Spleen (tissue), 7 donors: ENCODE data around the gene DLX2.

Experiments used
- POLR2A ChIP-seq, 3 donors: fragments of 450-650 bp; IDR thresholded peaks; one replicate each; pipeline ENCODE4 v1.5.1; 2017; ENCODE audit warnings: antibody characterized with exemption in 3 of 3, mild to moderate bottlenecking in 1 of 3
- TF ChIP-seq, protein P1 (sequence below), 11 experiments: fragments of 200-600 bp in 7 of 11; fragments of 450-650 bp in 4 of 11; sonication (generic) in 4 of 11; IDR thresholded peaks in 8 of 11; conservative IDR thresholded peaks in 3 of 11; 1 replicate in 7 of 11; 2 replicates in 4 of 11; pipeline versions ENCODE4 v1.4.0 to v1.8.0; 2016 to 2021; ENCODE audit warnings: antibody characterized with exemption in 11 of 11, inconsistent platforms in 4 of 11, mild to moderate bottlenecking in 1 of 11
- donor health status: DM: no; HTN: no; CAD: no; lungs with moderate emphysema.
- donor health status: DM: no; HTN: no; CAD: no.
- donor health status: DM: no; HTN: no; CAD: no.

DNA sequence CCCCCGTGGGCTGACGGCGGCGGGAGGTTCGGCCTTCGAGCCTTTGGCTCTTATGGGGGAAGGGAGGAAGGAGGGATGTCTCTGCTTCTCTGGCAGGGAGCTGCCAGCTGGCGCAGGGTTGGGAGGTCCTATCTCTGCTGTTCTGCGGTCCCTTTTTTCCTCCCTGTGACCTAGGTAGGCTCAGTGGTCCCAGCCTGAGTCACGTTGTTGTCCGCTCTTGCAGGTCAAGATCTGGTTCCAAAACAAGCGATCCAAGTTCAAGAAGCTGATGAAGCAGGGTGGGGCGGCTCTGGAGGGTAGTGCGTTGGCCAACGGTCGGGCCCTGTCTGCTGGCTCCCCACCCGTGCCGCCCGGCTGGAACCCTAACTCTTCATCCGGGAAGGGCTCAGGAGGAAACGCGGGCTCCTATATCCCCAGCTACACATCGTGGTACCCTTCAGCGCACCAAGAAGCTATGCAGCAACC is 14.9 kb downstream of the DLX2 start:
- TF ChIP-seq, protein P1, sequence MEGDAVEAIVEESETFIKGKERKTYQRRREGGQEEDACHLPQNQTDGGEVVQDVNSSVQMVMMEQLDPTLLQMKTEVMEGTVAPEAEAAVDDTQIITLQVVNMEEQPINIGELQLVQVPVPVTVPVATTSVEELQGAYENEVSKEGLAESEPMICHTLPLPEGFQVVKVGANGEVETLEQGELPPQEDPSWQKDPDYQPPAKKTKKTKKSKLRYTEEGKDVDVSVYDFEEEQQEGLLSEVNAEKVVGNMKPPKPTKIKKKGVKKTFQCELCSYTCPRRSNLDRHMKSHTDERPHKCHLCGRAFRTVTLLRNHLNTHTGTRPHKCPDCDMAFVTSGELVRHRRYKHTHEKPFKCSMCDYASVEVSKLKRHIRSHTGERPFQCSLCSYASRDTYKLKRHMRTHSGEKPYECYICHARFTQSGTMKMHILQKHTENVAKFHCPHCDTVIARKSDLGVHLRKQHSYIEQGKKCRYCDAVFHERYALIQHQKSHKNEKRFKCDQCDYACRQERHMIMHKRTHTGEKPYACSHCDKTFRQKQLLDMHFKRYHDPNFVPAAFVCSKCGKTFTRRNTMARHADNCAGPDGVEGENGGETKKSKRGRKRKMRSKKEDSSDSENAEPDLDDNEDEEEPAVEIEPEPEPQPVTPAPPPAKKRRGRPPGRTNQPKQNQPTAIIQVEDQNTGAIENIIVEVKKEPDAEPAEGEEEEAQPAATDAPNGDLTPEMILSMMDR (IDR thresholded peaks at IDR 0.05 in 8 of 11, conservative IDR thresholded peaks at IDR 0.05 in 3 of 11): no peak
- no peak for TF ChIP-seq POLR2A (IDR thresholded peaks at IDR 0.05)
